ENCODE measurements around the gene PTPRJ.

DNA sequence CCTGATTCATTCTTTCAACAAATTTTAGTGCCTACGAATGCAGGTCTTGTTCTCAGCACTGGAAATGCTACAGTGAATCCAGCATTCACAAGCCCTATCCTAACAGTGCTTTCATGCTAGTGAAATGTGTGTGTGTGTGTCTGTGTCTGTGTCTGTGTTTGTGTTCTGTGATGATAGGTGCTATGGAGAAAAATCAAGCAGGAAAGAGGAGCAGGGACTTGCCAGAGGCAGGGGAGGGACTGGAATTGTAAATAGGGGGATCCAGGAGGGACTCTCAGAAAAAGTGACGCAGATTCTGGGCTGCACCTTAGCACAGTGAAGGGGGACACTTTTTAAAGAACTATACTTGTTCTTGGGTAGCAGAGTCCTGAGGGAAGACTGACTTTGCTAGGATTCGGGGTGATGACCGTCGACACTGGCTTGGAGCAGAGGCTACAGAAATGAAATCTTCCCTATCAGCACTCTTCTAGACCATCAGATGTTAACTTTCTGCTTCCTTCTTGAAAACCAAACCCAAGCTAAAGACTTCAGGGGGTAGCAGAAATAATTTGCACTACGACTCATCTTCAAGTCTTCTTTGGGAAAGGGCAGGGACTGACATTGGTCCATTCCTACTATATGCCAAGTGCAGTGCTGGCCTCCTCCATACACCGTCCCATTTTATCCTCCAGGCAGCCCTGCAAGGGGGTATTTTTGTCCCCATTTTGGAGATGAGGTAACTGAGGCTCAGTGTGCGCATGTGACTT, 39.3 kb upstream of the PTPRJ start:
- TF ChIP-seq CTCF (IDR thresholded peaks at IDR 0.05): no peak
- TF ChIP-seq EZH2 (IDR thresholded peaks at IDR 0.05; ENCODE audit: borderline replicate concordance, insufficient read depth, low read depth, low read length, poor library complexity, severe bottlenecking): no peak
